H1 (cell line): ENCODE results near the gene DGKD. TPM values are rescaled to one million over a fixed set of nuclear protein-coding genes. Genes with fewer than 3 reads are reported as not detected.

Experiments
- CTCF ChIA-PET: fragments of 300-600 bp; sonication (Branson Sonifier 250); formaldehyde crosslinking; loops from one replicate; lab custom pipeline; 2021; ENCODE audit not compliant: partially characterized antibody; lab: Charles Lee
- POLR2A ChIA-PET: fragments of 300-600 bp; sonication (Branson Sonifier 250); formaldehyde crosslinking; loops from one replicate; lab custom pipeline; 2021; ENCODE audit warnings: inconsistent platforms; ENCODE audit not compliant: partially characterized antibody; lab: Charles Lee
- DNase-seq, 2 experiments: peaks; one replicate each; pipeline versions ENCODE4 v3.0.0 to v3.0.0-alpha.2; 2010 to 2022; ENCODE audit warnings: low spot score in 2 of 2, low read depth in 1 of 2, mixed read lengths in 1 of 2
- FAIRE-seq: peaks from 2 replicates; lab custom pipeline; 2011; peaks lifted over from hg19 to GRCh38; lab: Jason Lieb, UNC
- H2AFZ ChIP-seq: 2 replicates; pipeline ENCODE4 v1.8.1; 2012; ENCODE audit warnings: low read length, inconsistent platforms
- H2AK5ac ChIP-seq: 2 replicates; pipeline ENCODE4 v1.6.1; 2013; ENCODE audit warnings: low read depth, low read length
- H2BK120ac ChIP-seq: replicated peaks from 2 replicates; pipeline ENCODE3; 2013; ENCODE audit warnings: low read depth, low read length, inconsistent platforms
- H2BK12ac ChIP-seq: 2 replicates; pipeline ENCODE4 v1.6.1; 2013; ENCODE audit warnings: low read depth, low read length
- H2BK15ac ChIP-seq: 2 replicates; pipeline ENCODE4 v1.6.1; 2013; ENCODE audit warnings: low read length
- H2BK20ac ChIP-seq: 2 replicates; pipeline ENCODE4 v1.6.1; 2013; ENCODE audit warnings: low read length
- H2BK5ac ChIP-seq: 2 replicates; pipeline ENCODE4 v1.6.1; 2013; ENCODE audit warnings: low read depth, low read length
- H3K14ac ChIP-seq: 2 replicates; pipeline ENCODE4 v1.6.1; 2013; ENCODE audit warnings: inconsistent platforms; ENCODE audit not compliant: insufficient read length
- H3K18ac ChIP-seq: 2 replicates; pipeline ENCODE4 v1.6.1; 2013; ENCODE audit warnings: low read length; ENCODE audit errors: extremely low read depth
- H3K23ac ChIP-seq: 2 replicates; pipeline ENCODE4 v1.6.1; 2013; ENCODE audit warnings: inconsistent platforms; ENCODE audit not compliant: insufficient read length
- H3K23me2 ChIP-seq: 2 replicates; pipeline ENCODE4 v1.6.1; 2013; ENCODE audit warnings: low read depth, low read length
- H3K27ac ChIP-seq: 2 replicates; pipeline ENCODE4 v1.6.1; 2011; ENCODE audit warnings: low read depth, low read length, inconsistent platforms
- H3K27me3 ChIP-seq, 4 experiments: replicated peaks in 1 of 4; 1 replicate in 1 of 4; 2 replicates in 3 of 4; pipeline versions ENCODE4 v1.6.1 to v1.8.1; 2011 to 2013; ENCODE audit warnings: low read length in 3 of 4, mild to moderate bottlenecking in 3 of 4, inconsistent platforms in 2 of 4, mixed read lengths in 2 of 4, moderate library complexity in 1 of 4; ENCODE audit not compliant: control insufficient read depth in 3 of 4, insufficient read depth in 3 of 4; ENCODE audit errors: extremely low read depth in 1 of 4
- H3K36me3 ChIP-seq, 4 experiments: 2 replicates each; pipeline versions ENCODE4 v1.6.1 to v1.8.1; 2011 to 2013; ENCODE audit warnings: mild to moderate bottlenecking in 4 of 4, low read length in 3 of 4, moderate library complexity in 2 of 4, control low read depth in 1 of 4, inconsistent platforms in 1 of 4; ENCODE audit not compliant: insufficient read depth in 4 of 4, control insufficient read depth in 2 of 4
- H3K4ac ChIP-seq: replicated peaks from 2 replicates; pipeline ENCODE3; 2013; ENCODE audit warnings: low read length, low read depth, mixed read lengths, inconsistent platforms; ENCODE audit not compliant: insufficient read length
- H3K4me1 ChIP-seq, 4 experiments: replicated peaks in 1 of 4; 1 replicate in 1 of 4; 2 replicates in 3 of 4; pipeline versions ENCODE4 v1.6.1 to v1.8.1; 2011 to 2013; ENCODE audit warnings: low read length in 3 of 4, inconsistent platforms in 2 of 4, mixed read lengths in 1 of 4; ENCODE audit not compliant: insufficient read depth in 4 of 4, control insufficient read depth in 3 of 4
- H3K4me2 ChIP-seq, 2 experiments: 2 replicates each; pipeline versions ENCODE4 v1.6.1 to v1.8.1; 2011 to 2013; ENCODE audit warnings: low read depth in 2 of 2, low read length in 2 of 2, control low read depth in 1 of 2, inconsistent platforms in 1 of 2, mild to moderate bottlenecking in 1 of 2; ENCODE audit not compliant: insufficient read depth in 1 of 2
- H3K4me3 ChIP-seq, 4 experiments: fragments of 200-600, 300-600 bp in 1 of 4; sonication (generic), shearing (Covaris generic), sonication (Bioruptor Twin) in 1 of 4; 2 replicates each; pipeline versions ENCODE4 v1.5.1 to v1.8.1; 2011 to 2016; ENCODE audit warnings: low read length in 4 of 4, low read depth in 3 of 4, control low read depth in 2 of 4, inconsistent platforms in 2 of 4, mild to moderate bottlenecking in 2 of 4, mixed read lengths in 1 of 4, moderate library complexity in 1 of 4; ENCODE audit not compliant: insufficient read depth in 2 of 4; ENCODE audit errors: extremely low read depth in 1 of 4
- H3K56ac ChIP-seq: replicated peaks from 2 replicates; pipeline ENCODE3; 2013; ENCODE audit warnings: low read depth, mild to moderate bottlenecking, mixed read lengths, low read length, inconsistent platforms; ENCODE audit not compliant: insufficient read length
- H3K79me1 ChIP-seq: 2 replicates; pipeline ENCODE4 v1.6.1; 2013; ENCODE audit warnings: low read depth, low read length, control low read depth
- H3K79me2 ChIP-seq, 2 experiments: 2 replicates each; pipeline versions ENCODE4 v1.6.1 to v1.8.1; 2012 to 2013; ENCODE audit warnings: low read length in 2 of 2, mild to moderate bottlenecking in 2 of 2, inconsistent platforms in 1 of 2; ENCODE audit not compliant: insufficient read depth in 2 of 2, control insufficient read depth in 1 of 2
- H3K9ac ChIP-seq, 4 experiments: replicated peaks in 1 of 4; 1 replicate in 1 of 4; 2 replicates in 3 of 4; pipeline versions ENCODE4 v1.6.1 to v1.8.1; 2011 to 2013; ENCODE audit warnings: low read depth in 3 of 4, low read length in 3 of 4, control low read depth in 2 of 4, mild to moderate bottlenecking in 2 of 4, moderate library complexity in 2 of 4, inconsistent platforms in 1 of 4; ENCODE audit errors: extremely low read depth in 1 of 4
- H3K9me3 ChIP-seq, 2 experiments: 2 replicates each; pipeline versions ENCODE4 v1.6.1 to v1.8.1; 2012 to 2013; ENCODE audit warnings: mild to moderate bottlenecking in 2 of 2, moderate library complexity in 2 of 2, control low read depth in 1 of 2, inconsistent platforms in 1 of 2, low read depth in 1 of 2, low read length in 1 of 2, mixed read lengths in 1 of 2; ENCODE audit not compliant: insufficient read depth in 2 of 2
- H4K20me1 ChIP-seq, 2 experiments: replicated peaks in 1 of 2; 2 replicates each; pipeline versions ENCODE3 to v1.8.1; 2011 to 2013; ENCODE audit warnings: inconsistent platforms in 2 of 2, low read length in 2 of 2, mild to moderate bottlenecking in 1 of 2; ENCODE audit not compliant: insufficient read depth in 2 of 2, control insufficient read depth in 1 of 2
- H4K5ac ChIP-seq: 2 replicates; pipeline ENCODE4 v1.6.1; 2013; ENCODE audit warnings: low read length, low read depth, mixed read lengths, inconsistent platforms; ENCODE audit not compliant: insufficient read length
- H4K8ac ChIP-seq: 2 replicates; pipeline ENCODE4 v1.8.0; 2013; ENCODE audit warnings: mild to moderate bottlenecking, moderate library complexity, low read length, inconsistent platforms; ENCODE audit not compliant: insufficient read depth; ENCODE audit errors: extremely low read depth
- H4K91ac ChIP-seq: replicated peaks from 2 replicates; pipeline ENCODE3; 2013; ENCODE audit warnings: low read length, mixed read lengths, inconsistent platforms; ENCODE audit not compliant: insufficient read length
- CTBP2 ChIP-seq: IDR thresholded peaks from 2 replicates; pipeline ENCODE4 v1.7.0; 2011; ENCODE audit warnings: borderline replicate concordance, mild to moderate bottlenecking, moderate library complexity, mixed read lengths, low read length; ENCODE audit not compliant: insufficient read depth, insufficient read length
- CTCF ChIP-seq, 3 experiments: IDR thresholded peaks; 1 replicate in 2 of 3; 2 replicates in 1 of 3; pipeline versions ENCODE4 v1.5.1 to v1.6.1; 2011; ENCODE audit warnings: low read length in 3 of 3, mild to moderate bottlenecking in 3 of 3, inconsistent platforms in 2 of 3, low read depth in 1 of 3, moderate library complexity in 1 of 3; ENCODE audit not compliant: insufficient read depth in 1 of 3; ENCODE audit errors: control extremely low read depth in 1 of 3
- HDAC2 ChIP-seq, 2 experiments: fragments of 300-600 bp in 1 of 2; sonication (generic) in 1 of 2; IDR thresholded peaks; 2 replicates each; pipeline ENCODE4 v1.6.1; 2011 to 2012; ENCODE audit warnings: low read depth in 2 of 2, low read length in 2 of 2, mild to moderate bottlenecking in 2 of 2, moderate library complexity in 2 of 2, borderline replicate concordance in 1 of 2, inconsistent platforms in 1 of 2
- KDM1A ChIP-seq: fragments of 200-600, 300-600 bp; sonication (generic); IDR thresholded peaks from 2 replicates; pipeline ENCODE4 v1.7.1; 2016; ENCODE audit warnings: mild to moderate bottlenecking, low read length, borderline replicate concordance
- MAX ChIP-seq: IDR thresholded peaks from 2 replicates; pipeline ENCODE4 v1.6.1; 2012; ENCODE audit warnings: inconsistent platforms
- NRF1 ChIP-seq: IDR thresholded peaks from 2 replicates; pipeline ENCODE4 v1.6.1; 2011; ENCODE audit warnings: mild to moderate bottlenecking, low read depth, low read length, improper control_type of control experiment
- SIX5 ChIP-seq: IDR thresholded peaks from 2 replicates; pipeline ENCODE4 v1.6.1; 2011; ENCODE audit warnings: mild to moderate bottlenecking, low read depth, low read length
- YY1 ChIP-seq: IDR thresholded peaks from 2 replicates; pipeline ENCODE4 v1.6.1; 2011; ENCODE audit warnings: low read depth, mild to moderate bottlenecking, low read length
- WGBS, 2 experiments: shearing (Covaris generic) in 1 of 2; methylation state at CpG; one replicate each; pipeline versions ENCODE4 v1.1.6 to v1.1.7; 2013 to 2015; ENCODE audit warnings: low lambda C conversion rate in 2 of 2, mixed read lengths in 2 of 2, inconsistent platforms in 1 of 2, low coverage in 1 of 2, missing lambda C conversion rate in 1 of 2; ENCODE audit not compliant: insufficient replicate concordance in 2 of 2, insufficient coverage in 1 of 2, insufficient read length in 1 of 2; ENCODE audit errors: extremely low coverage in 1 of 2, missing lambda C conversion rate in 1 of 2; 5-methylcytosine and 5-hydroxymethylcytosine counted together
- polyA plus RNA-seq, 7 experiments: library from polyadenylated mRNA; depleted of rRNA in 3 of 7; stranded (reverse) in 5 of 7; unstranded in 2 of 7; fragments of >200 nt in 5 of 7; fragments of 200-250 nt in 2 of 7; gene quantifications; 1 replicate in 5 of 7; 2 replicates in 1 of 7; 4 replicates in 1 of 7; pipeline versions ENCODE4 v1.2.1 to v1.2.3, GENCODE V29; 2011 to 2013; ENCODE audit warnings: missing spikeins in 2 of 7, mixed read lengths in 2 of 7
- total RNA-seq: library from RNA; stranded (reverse); fragmentation: NEBNext Ultra II Directional; extraction: Animal tissue kit (Norgen Biotek cat#: 25700); gene quantifications from 2 replicates; pipeline ENCODE4 v1.2.1, GENCODE V29; 2021

DGKD gene
- total and polyA plus RNA-seq, 2 of the 8 experiments (the other 6 are each of a cell fraction or from before 2014, with no cell fraction given), result 7.7 to 30.9 TPM

GRCh38 chr2:233476651-233477547 is 122.6 kb downstream of the DGKD start:
- Histone ChIP-seq H3K4me3 (no peak overlapping the region), H2AFZ (no peak overlapping the region), H3K56ac (no peak overlapping the region), H4K91ac (no peak overlapping the region), H2BK12ac (no peak overlapping the region), H3K36me3 (no peaks in the 10 kb centered on the region; a peak in 1 of 8 replicates), H2AK5ac (no peak overlapping the region), H3K4ac (no peak overlapping the region), H3K79me1 (no peaks in the 10 kb centered on the region), H3K18ac (no peak overlapping the region), H4K8ac (no peak overlapping the region), H3K27ac (no peak overlapping the region), H3K79me2 (no peaks in the 10 kb centered on the region), H4K5ac (no peak overlapping the region), H3K9me3 (no peaks in the 10 kb centered on the region), H3K4me1 (peaks cover 0 to 6% (median 0%) of the 10 kb centered on the region in 4 experiments; a peak in 2 of 7 replicates), H2BK120ac (no peak overlapping the region), H2BK20ac (no peak overlapping the region), H3K14ac (no peak overlapping the region), H4K20me1 (peaks cover 0 to 3% of the 10 kb centered on the region in 2 experiments), H3K23me2 (no peaks in the 10 kb centered on the region), H3K9ac (no peak overlapping the region), H3K23ac (no peak overlapping the region), H2BK15ac (no peak overlapping the region), H2BK5ac (no peak overlapping the region), H3K4me2 (no peak overlapping the region), H3K27me3 (no peaks in the 10 kb centered on the region)
- no peak for DNase-seq
- POLR2A ChIA-PET, result no interaction called here
- TF ChIP-seq HDAC2 (IDR thresholded peaks at IDR 0.05; ENCODE audit: borderline replicate concordance in 1 of 2, low read depth in 2 of 2, low read length in 2 of 2) (no peak), SIX5 (no peak), KDM1A (no peak), YY1 (no peak), MAX (no peak), CTCF (IDR thresholded peaks at IDR 0.05; ENCODE audit: control extremely low read depth in 1 of 3, insufficient read depth in 1 of 3, low read depth in 1 of 3, low read length in 3 of 3) (no peak), CTBP2 (no peak), NRF1 (no peak)
- no peak for FAIRE-seq
- 90% methylated on average over 45 of the region's 45 CpGs; no CpG with 5 or more reads in 1 of the 2 experiments for WGBS, 2 experiments
- CTCF ChIA-PET, result interaction anchor here (0.5 to 1.8 kb wide), 7 partner anchors 22 to 686 kb away, joined by 3 to 6 read pairs (median 3); partner anchors contain the start of gene UGT1A5
